Calu3 (cell line): ENCODE data around the gene KIF6. TPM values are rescaled to one million over a fixed set of nuclear protein-coding genes. Genes with fewer than 3 reads are reported as not detected.

Source experiments
- BruUV-seq: library from RNA; stranded (reverse); fragments of 400-500 nt; replicated peaks from 2 replicates; lab custom pipeline; 2021; lab: Mats Ljungman, UMichigan
- CTCF ChIA-PET: fragments of 300-600 bp; sonication (Branson Sonifier 250); formaldehyde crosslinking; loops from one replicate; lab custom pipeline; 2022; ENCODE audit warnings: antibody characterized with exemption; lab: Charles Lee
- DNase-seq: peaks from one replicate; pipeline ENCODE4 v3.0.0; 2022
- H3K27ac Mint-ChIP-seq: one replicate; pipeline ENCODE4 v1.8.0; 2022; ENCODE audit warnings: mixed read lengths; ENCODE audit not compliant: unreplicated experiment
- H3K27me3 Mint-ChIP-seq: one replicate; pipeline ENCODE4 v1.8.0; 2022; ENCODE audit warnings: mixed read lengths; ENCODE audit not compliant: unreplicated experiment
- H3K36me3 Mint-ChIP-seq: one replicate; pipeline ENCODE4 v1.8.0; 2022; ENCODE audit warnings: mild to moderate bottlenecking, moderate library complexity, mixed read lengths; ENCODE audit not compliant: insufficient read depth, unreplicated experiment
- H3K4me1 Mint-ChIP-seq: one replicate; pipeline ENCODE4 v1.8.0; 2022; ENCODE audit warnings: mild to moderate bottlenecking, low read depth, mixed read lengths; ENCODE audit not compliant: unreplicated experiment
- H3K4me3 Mint-ChIP-seq: one replicate; pipeline ENCODE4 v1.8.0; 2022; ENCODE audit warnings: mild to moderate bottlenecking, low read depth, moderate library complexity, mixed read lengths; ENCODE audit not compliant: unreplicated experiment
- H3K9me3 Mint-ChIP-seq: one replicate; pipeline ENCODE4 v1.8.0; 2022; ENCODE audit warnings: low read depth, mixed read lengths; ENCODE audit not compliant: unreplicated experiment
- intact Hi-C: fragments of 100-400 bp; cut with micrococcal nuclease; formaldehyde crosslinking; loops from one replicate; pipeline ENCODE4 v1.10.0; 2022; ENCODE audit not compliant: unreplicated experiment
- total RNA-seq: library from RNA; stranded (reverse); gene quantifications from 2 replicates; pipeline ENCODE4 v1.2.3, GENCODE V29; 2022
- TF ChIP-seq, protein P1 (sequence below): fragments of 200-600 bp; IDR thresholded peaks from one replicate; pipeline ENCODE4 v1.8.0; 2022; ENCODE audit warnings: antibody characterized with exemption; ENCODE audit not compliant: unreplicated experiment

The KIF6 gene
- total RNA-seq, 1 experiment from 2014 or later, result 0.45 TPM

DNA sequence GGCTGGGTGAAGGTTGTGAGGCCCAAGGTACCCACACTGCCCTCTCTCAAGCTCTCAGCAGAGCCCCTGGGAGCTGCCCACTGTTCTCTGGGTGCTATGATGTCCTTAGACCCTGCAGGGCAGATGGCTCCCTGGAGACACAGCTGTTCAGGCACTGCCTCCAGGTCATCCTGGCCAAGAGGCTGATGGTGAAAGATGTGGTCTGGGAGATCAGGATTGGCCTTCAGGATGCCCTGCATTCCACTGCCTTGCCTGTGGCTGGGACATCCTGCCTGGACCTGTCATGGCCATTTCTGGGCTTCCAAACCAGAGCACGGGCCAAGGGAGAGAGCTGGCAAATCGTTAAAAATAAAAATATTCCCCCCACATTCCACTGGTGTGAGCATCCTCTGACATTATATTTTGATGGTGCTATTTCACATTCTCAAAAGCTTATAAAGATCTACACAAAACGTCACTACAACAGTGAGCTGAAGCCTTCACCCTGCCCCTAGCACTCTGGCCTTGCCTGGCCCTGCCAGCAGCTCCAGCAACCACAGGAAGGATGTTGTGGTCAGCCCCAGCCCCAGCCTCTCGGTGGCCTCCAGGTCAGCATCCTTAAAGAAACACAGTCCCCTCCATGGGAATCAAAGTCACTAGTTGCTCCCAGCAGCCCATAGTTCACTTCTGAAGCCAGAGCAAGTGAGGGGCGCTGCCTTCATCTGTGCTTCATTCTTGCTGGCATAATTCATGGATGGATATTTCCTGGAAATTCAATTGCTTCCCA is 389.2 kb downstream of the KIF6 start:
- H3K9me3 Mint-ChIP-seq, result no peaks in the 10 kb centered on the region
- CTCF ChIA-PET, result interaction anchor here (0.6 to 1.1 kb wide), 2 partner anchors 12 to 14 kb away, joined by 3 to 6 read pairs; no protein-coding TSS in a partner anchor
- intact Hi-C loops, result no loop called here
- no peaks in the 10 kb centered on the region for H3K27me3 Mint-ChIP-seq
- no TSS peak for BruUV-seq
- no peak overlapping the region for H3K27ac Mint-ChIP-seq
- no peak for DNase-seq
- H3K4me1 Mint-ChIP-seq, result no peaks in the 10 kb centered on the region
- H3K36me3 Mint-ChIP-seq, result no peaks in the 10 kb centered on the region
- H3K4me3 Mint-ChIP-seq, result no peak overlapping the region
- TF ChIP-seq, protein P1, sequence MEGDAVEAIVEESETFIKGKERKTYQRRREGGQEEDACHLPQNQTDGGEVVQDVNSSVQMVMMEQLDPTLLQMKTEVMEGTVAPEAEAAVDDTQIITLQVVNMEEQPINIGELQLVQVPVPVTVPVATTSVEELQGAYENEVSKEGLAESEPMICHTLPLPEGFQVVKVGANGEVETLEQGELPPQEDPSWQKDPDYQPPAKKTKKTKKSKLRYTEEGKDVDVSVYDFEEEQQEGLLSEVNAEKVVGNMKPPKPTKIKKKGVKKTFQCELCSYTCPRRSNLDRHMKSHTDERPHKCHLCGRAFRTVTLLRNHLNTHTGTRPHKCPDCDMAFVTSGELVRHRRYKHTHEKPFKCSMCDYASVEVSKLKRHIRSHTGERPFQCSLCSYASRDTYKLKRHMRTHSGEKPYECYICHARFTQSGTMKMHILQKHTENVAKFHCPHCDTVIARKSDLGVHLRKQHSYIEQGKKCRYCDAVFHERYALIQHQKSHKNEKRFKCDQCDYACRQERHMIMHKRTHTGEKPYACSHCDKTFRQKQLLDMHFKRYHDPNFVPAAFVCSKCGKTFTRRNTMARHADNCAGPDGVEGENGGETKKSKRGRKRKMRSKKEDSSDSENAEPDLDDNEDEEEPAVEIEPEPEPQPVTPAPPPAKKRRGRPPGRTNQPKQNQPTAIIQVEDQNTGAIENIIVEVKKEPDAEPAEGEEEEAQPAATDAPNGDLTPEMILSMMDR, result no peak

DNA sequence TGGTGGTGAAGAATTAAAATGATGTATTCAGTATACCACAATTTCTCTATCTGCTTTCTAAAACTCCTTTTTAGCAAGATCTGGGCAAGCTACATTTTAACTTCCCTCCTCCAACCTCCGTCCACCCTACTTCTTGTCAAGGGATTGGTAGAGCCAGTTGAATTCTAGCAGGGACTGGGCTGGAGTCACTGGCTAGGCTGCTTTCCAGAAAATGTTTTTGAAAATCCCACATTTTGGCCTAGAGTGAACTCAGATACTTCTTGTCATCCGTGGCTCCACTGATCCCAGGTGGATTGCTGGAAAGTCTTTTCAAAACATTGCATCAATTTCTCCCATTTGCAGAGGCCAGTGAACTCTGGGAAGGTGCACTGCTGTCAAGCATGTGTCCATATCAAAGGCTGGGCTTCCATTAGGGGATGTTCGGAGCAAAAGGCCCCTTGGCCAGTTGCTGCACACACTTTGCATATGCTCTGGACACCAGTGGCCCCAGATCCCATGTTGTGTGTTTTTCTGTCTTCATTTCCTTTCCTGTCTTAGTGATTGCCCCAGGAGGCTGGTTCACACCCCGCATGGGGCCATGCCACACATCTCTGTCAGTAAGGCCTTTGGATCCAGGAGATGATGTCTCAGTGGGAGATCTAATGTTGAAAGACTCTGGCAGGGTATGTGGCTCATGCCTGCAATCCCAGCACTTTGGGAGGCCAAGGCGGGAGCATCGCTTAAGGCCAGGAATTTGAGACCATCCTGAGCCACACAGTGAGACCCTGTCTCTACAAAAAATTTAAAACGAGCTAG is 391.4 kb downstream of the KIF6 start:
- TF ChIP-seq, protein P1, result no peak
- Mint-ChIP-seq H3K36me3 (no peaks in the 10 kb centered on the region), H3K27me3 (no peaks in the 10 kb centered on the region), H3K4me1 (no peaks in the 10 kb centered on the region), H3K9me3 (no peaks in the 10 kb centered on the region), H3K4me3 (no peak overlapping the region), H3K27ac (no peak overlapping the region)
- intact Hi-C loops, result no loop called here
- no TSS peak for BruUV-seq
- DNase-seq, result no peak
- CTCF ChIA-PET, result no interaction called here

DNA sequence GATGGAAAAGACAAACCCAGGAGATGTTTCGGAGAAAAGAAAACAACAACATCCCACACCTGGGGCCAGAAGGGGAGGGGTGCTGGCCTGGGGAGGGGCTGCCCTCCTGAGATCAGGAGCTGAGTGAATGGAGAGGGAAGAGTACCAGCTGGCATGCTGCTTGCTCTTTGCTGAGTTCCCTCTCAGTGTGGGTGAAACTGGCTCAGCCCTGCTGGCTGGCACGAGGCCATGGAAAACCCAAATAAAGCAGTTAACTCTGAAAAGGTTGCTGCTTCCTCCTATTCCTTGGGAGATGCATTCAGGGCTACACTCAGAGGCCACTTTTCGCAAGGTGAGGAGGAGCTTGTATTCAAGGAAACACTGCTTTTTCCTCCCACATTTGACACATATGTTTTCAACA is 394.7 kb downstream of the KIF6 start:
- no peak for DNase-seq
- H3K4me1 Mint-ChIP-seq, result no peaks in the 10 kb centered on the region
- H3K36me3 Mint-ChIP-seq, result no peaks in the 10 kb centered on the region
- H3K27ac Mint-ChIP-seq, result no peak overlapping the region
- TF ChIP-seq, protein P1, result no peak
- no TSS peak for BruUV-seq
- CTCF ChIA-PET, result no interaction called here
- H3K9me3 Mint-ChIP-seq, result no peaks in the 10 kb centered on the region
- H3K4me3 Mint-ChIP-seq, result no peak overlapping the region
- H3K27me3 Mint-ChIP-seq, result no peaks in the 10 kb centered on the region
- intact Hi-C loops, result no loop called here

DNA sequence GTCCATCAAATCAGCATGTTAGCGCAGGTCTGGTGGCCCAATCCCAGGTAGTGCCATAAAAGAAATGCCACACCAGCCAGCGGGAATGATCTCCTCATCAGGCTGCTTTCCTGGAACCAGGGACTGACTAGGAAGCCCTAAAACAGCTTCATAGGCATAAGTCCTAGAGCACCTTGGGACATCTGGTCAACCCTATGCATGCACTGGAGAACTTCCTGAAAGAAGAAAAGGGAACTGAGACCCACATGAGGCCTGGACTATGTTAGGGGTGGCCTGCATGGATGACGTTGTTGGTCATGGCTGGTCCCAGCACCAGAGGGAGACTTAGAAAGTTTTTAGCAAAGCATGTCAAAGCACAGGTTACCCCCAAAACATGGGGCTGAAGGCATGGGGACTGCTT is 395.2 kb downstream of the KIF6 start:
- intact Hi-C loops, result no loop called here
- CTCF ChIA-PET, result interaction anchor here (0.6 kb wide), 1 partner anchor 229 kb away, joined by 5 read pairs; no protein-coding TSS in a partner anchor
- H3K4me1 Mint-ChIP-seq, result no peaks in the 10 kb centered on the region

More for the DNA sequence above, 395.2 kb downstream of the KIF6 start:
- Mint-ChIP-seq H3K36me3 (no peaks in the 10 kb centered on the region), H3K27ac (no peak overlapping the region), H3K27me3 (no peaks in the 10 kb centered on the region), H3K4me3 (no peak overlapping the region), H3K9me3 (no peaks in the 10 kb centered on the region)
- DNase-seq, result no peak
- no TSS peak for BruUV-seq
- TF ChIP-seq, protein P1, result no peak
